Choroid plexus epithelial cell (primary cell): ENCODE measurements around the gene MMP21.

Source experiments
- DNase-seq: peaks from one replicate; pipeline ENCODE4 v3.0.0-alpha.2; 2010; ENCODE audit warnings: low read depth
- H3K4me3 ChIP-seq: 2 replicates; pipeline ENCODE4 v1.5.1; 2011; ENCODE audit warnings: low read depth, mild to moderate bottlenecking, control low read depth, low read length, moderate library complexity
- TF ChIP-seq, protein P1 (sequence below): conservative IDR thresholded peaks from 2 replicates; pipeline ENCODE4 v1.5.1; 2011; ENCODE audit warnings: low read depth, mild to moderate bottlenecking, control low read depth, inconsistent platforms, low read length, moderate library complexity

MMP21 gene

DNA sequence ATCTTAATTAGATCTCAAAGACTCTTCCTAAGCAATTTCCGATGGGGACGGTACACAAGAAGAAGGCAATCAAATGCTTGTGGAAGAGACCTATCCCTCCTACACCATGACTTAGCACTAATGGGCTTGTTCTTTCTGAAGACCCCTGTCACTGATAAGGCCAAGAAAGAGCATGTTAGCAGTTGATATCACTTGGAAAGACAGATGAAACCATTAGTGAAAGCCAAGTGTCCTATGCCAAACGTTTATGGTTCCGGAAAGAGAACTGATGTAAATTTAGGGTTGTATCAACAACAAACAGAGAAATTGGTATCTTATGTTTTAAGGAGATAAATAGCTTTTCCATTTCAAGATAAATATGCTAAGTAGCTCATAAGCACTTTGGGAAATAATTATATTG, 40.9 kb upstream of the MMP21 start:
- TF ChIP-seq, protein P1, sequence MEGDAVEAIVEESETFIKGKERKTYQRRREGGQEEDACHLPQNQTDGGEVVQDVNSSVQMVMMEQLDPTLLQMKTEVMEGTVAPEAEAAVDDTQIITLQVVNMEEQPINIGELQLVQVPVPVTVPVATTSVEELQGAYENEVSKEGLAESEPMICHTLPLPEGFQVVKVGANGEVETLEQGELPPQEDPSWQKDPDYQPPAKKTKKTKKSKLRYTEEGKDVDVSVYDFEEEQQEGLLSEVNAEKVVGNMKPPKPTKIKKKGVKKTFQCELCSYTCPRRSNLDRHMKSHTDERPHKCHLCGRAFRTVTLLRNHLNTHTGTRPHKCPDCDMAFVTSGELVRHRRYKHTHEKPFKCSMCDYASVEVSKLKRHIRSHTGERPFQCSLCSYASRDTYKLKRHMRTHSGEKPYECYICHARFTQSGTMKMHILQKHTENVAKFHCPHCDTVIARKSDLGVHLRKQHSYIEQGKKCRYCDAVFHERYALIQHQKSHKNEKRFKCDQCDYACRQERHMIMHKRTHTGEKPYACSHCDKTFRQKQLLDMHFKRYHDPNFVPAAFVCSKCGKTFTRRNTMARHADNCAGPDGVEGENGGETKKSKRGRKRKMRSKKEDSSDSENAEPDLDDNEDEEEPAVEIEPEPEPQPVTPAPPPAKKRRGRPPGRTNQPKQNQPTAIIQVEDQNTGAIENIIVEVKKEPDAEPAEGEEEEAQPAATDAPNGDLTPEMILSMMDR: no peak
- no peak overlapping the region for H3K4me3 ChIP-seq
- no peak for DNase-seq

DNA sequence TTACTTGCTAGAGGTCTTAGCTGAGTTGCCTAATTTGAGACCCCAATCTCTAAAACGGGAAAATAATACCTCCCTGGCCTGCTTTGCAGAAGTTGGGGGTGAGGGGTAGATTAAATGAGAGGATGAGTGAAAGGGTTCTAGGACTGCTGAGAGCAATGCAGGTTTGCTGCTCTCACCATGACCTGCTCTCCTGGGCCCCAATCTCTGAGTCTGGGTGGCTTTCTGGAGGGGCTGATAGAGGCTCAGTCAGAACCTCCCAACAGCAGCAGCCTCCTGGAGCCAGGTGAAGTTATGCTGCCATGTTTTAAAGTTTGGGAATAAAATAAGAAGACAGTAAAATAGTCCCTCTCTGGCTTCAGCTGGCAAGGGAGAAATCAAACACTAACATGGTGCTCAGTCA, 40.1 kb upstream of the MMP21 start:
- TF ChIP-seq, protein P1: no peak
- H3K4me3 ChIP-seq: no peak overlapping the region
- DNase-seq: no peak

DNA sequence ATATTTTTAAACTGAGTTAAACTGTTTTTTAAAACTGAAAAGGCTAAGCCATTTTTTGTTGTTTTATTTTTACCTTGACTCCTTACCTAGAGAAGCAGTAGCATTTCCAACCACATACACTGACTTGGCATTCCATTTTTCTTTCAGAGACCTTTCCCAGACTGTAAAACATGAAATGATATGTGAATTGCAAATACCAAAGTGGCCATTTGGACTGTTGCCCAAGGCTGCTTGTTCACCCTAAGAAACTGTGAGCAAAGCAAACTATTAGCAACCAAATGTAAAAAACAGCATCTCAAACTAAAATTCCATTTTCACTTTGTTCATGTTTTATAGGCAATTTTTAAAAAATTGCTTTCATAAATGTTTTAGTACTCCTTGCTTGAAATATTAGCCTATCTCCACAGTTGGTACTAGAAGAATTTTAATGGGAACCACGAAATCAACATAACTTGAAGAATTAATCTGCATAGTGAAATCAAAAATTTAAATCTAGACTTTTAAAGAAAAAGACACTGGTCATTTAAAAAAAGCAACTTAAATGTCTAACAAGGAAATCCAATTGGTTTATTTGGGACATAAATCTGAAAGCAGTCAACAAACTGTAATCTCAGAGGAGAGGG, 36.6 kb upstream of the MMP21 start:
- H3K4me3 ChIP-seq: no peak overlapping the region
- TF ChIP-seq, protein P1: no peak
- peak; percentile 85 for DNase-seq

DNA sequence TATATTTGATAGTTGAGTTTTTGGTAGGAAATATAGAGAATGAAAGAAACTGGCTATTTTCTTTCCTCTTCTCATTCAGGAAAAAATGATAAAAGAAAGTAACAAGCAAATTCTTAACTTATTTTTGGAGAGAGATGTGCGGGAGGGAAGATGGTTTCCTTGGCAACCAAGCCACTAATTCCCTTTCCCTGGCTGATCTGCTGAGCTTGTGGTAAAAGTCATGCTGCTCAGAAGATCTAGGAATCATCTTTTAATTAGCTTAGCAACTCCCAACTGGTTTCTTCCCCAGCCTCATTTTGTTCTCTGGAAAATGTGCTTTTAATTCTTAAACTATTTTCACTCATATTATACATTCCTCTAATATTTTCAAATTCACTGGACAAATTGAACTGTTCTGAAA, 35.6 kb upstream of the MMP21 start:
- TF ChIP-seq, protein P1: no peak
- no peak overlapping the region for H3K4me3 ChIP-seq

DNA sequence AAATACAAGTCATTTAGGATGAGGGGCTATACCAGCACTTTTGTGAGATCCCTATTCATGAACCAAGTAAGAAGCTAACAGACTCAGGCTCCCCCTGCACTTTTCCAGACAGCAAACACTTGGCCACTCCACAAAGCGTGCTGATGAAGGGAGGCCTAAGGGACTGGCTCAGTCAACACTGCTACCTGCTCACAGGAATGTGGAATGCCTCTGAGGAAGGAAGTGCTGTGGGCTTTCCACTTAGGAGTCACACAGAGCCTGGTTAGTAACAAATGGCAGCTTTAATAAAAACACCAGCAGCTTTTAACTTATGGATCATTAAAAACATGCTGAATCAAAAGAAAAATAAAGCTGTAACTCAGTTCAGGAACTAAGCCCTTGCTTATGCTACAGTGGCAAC, 32.4 kb upstream of the MMP21 start:
- DNase-seq: no peak
- TF ChIP-seq, protein P1: no peak
- H3K4me3 ChIP-seq: no peak overlapping the region

More for the DNA sequence above, 35.6 kb upstream of the MMP21 start:
- DNase-seq: no peak

DNA sequence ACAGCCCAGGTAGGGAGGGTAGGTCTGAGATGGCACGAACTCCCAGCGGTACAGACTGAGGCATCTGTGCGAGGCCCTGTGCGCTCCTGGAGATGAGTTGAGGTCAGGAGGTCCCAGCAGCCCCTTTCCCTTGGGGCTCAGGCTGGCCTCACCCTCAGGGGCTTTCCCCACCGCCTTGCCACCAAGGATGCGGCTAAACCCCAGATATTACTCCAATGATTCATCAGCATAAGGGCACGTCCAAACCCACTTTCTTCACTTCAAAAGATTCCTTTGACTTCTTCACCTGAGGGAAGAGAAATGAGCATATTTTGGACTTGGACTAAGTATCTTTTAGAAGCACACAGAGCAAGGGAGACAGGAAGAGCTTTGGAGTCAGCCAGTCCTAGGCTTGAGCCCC, 27.1 kb upstream of the MMP21 start:
- no peak overlapping the region for H3K4me3 ChIP-seq
- no peak for DNase-seq
- TF ChIP-seq, protein P1: no peak

DNA sequence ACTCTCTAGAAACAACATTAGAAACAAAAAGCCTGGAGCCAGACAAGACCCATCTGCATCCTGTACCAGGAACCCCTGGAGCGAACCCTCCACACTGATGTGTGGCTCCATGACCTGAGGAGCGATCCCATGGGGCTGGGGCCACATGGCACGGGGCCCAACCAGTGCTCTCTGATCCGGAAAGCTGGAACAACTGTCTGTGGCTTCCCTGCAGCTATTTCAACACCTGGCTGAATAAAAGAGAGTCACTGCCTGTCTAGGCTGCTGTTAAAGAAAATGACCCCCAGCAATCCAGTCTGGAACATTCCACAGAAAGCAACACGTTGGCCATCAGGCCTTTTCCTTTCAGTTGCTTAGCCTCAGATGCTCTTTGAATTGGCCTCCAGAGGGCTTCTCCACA, 26.5 kb upstream of the MMP21 start:
- no peak overlapping the region for H3K4me3 ChIP-seq
- DNase-seq: no peak
- TF ChIP-seq, protein P1: no peak
